GM18499 (cell line): ENCODE data around the gene ITPR1.

Source experiments
- ATAC-seq: cut with Tn5 transposase; IDR thresholded peaks from one replicate; pipeline ENCODE4 v1.9.1; 2021; ENCODE audit warnings: moderate number of reproducible peaks; ENCODE audit not compliant: insufficient read depth, unreplicated experiment

ITPR1 gene

DNA sequence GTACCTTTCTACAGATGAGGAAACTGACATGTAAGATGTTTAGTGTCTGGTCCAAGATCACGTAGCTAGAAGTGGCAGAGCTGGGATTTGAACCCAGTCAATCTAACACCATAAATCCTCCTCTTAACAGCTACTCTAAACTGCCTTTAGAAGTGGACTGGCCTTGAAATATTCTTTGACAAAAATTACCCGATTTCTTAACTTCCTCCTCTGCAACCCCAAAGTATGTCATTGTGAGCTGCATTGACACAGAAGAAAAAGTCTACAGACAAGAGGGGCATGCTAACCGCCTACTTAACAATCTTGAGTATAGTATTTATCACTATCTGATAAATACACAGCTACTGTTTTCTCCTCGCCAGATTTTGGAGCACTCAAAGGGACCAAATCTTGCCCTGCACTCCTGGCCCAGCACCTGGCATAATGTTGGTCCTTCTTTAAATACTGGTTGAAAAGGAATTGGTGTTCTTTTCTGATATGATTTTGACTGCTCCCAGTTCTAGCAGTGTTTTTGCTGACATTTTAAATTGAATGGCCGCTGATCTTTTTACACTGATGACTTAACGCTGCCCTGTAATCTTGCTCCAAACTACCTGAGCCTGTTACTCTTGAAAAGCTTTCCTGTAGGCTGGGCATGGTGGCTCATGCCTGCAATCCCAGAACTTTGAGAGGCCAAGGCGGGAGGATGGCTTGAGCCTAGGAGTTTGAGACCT, 36.9 kb downstream of the ITPR1 start:
- no peak for ATAC-seq

DNA sequence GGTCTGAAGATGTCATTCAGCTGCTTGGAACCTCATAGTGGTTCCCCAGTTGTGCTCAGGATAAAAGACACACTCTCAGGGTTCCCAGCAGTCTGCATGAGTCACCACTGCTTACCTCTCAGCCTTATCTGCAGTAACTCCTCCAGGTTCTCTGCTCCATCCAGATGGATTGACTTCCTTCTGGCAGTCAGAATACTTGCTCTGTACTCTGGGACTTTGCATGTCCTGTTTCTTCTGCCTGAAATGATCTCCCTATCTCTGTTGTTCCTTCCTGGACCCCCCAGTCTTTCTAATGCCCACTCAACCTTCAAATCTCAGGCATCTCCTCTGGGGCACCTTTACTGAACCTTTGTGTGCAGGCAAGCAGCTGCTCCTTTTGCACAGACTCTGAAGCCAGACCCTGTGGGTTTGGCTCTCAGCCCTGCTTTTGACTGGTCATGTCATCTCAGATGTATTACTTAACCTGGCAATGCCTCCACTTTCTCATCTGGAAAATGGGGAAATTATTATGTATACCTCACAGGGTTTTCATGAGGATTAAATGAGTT, 38.4 kb downstream of the ITPR1 start:
- ATAC-seq, result no peak

DNA sequence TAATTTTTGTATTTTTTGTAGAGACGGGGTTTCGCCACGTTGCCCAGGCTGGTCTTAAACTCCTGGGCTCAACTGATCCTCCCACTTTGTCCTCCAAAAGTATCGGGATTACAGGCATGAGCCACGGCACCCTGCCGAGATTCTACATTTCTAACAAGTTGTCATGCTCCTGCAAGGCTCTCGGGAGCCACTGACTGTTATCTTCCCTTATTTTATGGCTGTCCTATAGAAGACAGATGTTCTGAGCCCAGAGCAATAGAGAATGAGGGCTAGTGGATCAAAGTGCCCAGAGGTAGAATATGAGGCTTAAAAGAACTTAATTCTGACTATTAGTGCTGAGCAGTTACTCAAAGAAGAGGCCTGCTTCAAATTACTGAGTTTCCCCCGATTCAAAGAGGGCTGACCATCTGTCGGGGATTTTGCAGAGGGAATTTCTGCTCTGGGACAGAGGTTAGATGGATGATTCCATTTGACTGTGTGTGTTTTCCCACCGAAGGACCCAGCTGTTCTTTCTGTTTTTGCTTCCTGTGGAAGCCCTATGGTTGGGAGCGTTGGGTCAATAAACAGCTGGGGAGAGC, 39.5 kb downstream of the ITPR1 start:
- no peak for ATAC-seq

DNA sequence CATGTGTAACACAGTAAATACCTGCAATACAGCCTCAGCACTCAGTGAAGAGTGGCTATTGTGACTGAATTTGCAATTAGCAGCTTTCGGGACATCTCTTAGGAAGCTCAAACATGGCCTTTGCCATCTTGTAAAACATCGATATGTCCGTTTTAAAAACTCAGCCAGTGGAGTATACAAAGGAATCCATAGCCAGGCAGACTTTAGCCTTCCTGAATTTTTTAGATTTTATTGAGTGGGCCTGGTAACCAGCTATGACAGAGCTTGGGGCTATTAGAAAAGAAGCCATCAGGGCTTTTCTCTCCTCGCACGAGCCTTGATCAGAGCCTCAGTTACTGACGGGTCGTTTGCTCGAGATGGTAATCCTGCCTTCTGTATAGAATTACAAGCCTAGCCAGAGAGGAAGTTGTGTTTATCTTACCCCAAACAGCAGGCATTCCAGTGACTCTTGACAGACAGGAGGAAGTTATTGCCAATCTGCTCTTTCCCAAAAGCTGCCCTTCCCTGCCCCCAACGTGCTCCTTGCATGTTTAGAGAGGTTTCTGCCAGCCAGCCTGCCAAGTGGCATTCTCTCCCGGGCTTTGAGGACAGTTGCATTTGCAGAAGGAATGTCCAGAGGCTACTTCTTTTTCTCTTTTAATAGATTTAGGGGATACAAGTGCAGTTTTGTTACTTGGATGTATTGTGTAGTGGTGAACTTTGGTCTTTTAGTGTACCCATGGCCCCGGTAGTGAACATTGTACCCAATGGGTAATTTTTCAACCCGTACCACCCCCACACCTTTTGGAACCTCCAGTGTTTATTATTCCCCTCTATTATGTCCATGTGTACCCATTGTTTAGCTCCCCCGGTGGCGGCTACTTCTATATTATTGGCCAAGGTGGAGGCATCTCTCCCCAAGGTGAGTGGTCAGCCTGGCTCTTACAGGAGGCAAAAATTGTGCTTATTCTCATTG, 40.6 kb downstream of the ITPR1 start:
- no peak for ATAC-seq

DNA sequence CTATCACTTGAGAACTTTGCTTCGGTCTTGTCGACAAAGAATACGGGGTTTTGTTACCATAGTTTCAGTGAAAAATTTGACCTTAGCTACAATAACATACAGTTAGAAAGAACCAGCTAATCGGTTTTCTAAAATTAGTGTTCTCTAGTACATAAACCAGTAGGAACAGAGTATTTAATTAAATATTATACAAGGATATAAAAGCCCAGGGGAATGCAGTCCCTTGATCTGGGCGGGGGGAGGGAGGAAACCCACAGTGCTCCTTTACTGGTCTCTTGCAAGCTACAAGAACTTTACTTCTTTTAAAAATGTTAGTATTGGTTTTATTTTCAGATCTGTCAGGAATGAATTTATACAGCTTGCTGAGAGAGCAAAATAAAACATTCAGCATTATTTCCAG, 41.8 kb downstream of the ITPR1 start:
- no peak for ATAC-seq

DNA sequence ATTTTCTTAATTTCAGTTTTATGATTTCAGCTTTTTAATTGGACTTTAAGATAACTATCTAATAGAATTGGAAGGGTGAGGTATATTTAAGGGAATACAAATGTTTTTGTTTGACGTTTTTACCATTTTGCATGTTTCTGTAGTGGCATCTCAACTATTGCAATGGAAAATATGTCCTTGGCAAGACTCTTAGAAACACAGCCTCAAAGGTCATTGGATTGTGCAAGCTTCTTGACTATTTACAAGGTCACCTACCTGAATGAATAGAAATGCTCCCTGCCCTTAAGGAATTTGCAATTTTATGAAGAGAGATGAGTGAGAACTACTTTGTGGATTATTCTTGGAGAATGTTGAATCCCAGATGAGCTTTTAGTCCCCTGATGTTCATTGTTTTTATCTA, 43.1 kb downstream of the ITPR1 start:
- no peak for ATAC-seq

DNA sequence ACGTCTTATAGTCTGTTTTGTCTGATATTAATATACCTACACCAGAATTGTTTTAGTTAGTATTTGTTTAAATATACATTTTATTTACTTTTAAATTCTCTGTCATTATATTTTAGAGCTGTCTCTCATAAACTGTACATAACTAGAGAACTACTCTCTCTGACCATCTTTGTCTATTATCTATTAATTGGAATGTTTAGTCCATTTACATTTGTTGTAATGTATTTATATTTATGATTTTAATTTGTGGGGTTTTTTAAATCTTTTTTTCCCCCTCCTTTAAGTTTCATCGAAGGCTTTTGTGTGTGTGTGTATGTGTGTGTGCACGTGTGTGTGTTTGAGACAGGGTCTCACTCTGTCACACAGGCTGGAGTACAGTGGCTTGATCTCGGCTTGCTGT, 47.1 kb downstream of the ITPR1 start:
- no peak for ATAC-seq

DNA sequence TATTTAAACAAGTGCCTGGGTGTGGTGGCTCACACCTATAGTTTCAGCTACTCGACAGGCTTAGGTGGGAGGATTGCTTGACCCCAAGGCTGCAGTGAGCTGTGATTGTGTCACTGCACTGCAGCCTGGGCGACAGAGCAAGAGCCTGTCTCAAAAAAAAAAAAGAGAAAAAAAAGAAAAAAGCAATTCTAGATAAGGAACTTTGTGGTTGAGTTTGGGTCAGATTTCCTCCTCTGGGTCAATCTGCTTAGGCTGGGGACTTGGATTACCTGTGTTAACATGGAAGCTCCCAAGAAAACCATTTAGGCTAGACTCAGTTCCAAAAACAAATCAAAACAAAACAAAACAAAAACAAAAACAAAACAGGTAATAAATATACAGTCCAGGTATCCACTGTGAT, 50.0 kb downstream of the ITPR1 start:
- no peak for ATAC-seq

DNA sequence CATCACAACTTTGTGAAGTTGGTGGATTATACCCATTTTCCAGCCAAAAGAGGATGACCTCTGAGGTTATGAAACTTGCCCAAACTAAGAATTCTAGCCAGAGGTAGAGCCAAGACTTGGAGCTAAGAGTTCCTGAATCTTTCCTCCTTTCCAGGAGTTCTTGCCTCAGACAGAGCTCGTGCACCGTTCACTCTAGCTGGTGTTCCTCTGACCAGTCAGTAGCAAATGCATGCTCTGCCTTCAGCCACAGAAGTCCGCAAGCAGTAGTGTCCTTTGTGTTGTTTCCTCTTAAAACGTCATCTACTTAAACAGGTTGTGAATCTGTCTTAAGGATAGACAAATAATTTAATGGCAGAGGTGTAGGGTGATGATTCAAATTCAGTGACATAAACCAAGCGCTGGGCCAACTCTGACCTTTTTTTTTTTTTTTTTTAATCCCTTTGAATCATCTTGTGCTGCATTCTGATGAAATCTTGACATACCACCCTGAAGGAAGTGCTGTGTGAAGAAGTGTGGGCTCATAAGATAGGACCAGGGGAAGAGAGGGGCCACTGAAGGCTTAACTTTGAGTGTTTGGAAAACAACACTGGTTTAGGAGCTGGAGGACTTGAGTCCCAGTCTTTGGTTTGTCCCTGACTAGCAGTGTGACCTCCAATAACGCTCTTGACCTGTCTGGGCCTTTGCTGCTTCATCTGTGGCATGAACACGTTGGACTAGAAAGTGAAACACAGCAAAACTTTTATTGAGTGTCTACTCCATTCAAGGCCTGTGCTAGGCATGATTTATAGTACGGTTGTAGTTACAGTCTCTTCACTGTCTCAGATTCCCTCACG, 53.4 kb downstream of the ITPR1 start:
- ATAC-seq, result no peak

DNA sequence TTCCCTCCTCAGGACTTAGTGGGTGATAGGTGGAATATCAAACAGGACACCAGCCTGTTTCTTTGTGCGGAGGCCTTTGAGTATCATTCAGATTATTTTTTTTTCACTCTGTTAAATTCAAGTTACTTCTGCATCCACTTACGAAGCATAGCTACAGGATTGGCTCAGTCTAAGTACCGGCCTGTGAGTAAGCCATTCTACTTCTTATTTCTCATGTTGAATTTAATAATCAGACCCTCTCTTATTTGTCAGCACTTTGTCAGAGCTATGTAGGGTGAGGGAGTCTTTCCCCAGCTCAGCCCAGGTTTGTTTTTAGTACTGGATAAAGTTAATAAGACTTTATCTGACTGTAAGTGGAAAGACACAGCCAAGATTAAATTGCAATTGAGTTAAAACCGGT, 54.7 kb downstream of the ITPR1 start:
- no peak for ATAC-seq

DNA sequence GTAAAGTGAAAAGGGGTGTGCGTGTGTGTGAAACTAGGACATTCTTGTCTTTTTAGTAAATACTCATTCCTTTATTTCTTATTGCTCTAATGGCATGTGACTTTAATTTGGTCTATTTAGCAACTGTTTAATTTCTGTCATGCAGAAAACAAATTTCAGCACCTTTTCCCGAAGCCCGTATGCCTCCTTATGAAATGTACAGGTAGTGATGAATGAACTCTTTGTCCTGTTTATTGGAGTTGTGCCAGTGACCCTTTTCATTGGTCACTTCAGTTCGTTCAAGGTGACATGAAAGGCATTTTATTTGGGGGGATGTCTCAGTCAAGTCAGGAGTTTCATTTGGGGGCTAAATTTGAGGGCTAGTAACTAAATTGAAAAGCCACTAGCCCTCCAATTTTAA, 55.2 kb downstream of the ITPR1 start:
- no peak for ATAC-seq

DNA sequence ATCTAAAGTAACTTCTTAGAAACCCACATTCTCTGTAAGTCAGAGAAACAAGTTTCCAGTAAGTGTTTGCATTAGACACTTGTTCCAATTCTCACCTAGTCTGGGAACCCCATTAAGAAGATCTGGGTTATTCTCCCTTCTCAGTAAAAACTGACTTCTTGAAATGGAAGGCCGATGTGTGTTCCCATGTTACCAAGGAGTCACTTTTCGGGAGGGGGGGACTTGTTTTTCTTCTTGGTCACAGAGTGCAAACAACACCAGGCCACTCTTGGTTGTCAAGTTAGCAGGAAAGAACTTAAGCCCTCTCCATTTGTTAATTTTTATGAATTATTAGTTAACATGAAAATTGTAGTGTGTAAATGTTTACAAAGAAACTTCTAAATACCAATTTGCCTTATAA, 55.6 kb downstream of the ITPR1 start:
- ATAC-seq, result no peak

DNA sequence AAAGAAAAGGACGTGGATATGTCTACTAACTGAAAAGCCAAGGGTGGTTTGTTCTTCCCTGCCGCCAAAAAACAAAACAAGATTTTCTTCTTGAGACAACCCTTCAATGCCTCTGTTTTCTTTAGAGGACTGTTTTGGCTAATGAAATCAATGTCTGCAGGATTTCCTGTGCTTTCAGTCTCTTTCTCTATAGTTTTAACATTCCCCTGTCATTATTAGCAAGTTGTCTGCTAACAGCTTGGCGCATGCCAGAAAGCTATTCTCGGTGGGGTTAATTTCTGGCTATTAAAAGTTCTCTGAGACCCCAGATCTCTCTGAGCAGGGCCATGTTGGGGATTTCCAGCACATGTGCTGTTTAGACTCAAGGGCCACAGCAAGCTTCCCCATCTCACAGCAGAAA, 56.7 kb downstream of the ITPR1 start:
- no peak for ATAC-seq

DNA sequence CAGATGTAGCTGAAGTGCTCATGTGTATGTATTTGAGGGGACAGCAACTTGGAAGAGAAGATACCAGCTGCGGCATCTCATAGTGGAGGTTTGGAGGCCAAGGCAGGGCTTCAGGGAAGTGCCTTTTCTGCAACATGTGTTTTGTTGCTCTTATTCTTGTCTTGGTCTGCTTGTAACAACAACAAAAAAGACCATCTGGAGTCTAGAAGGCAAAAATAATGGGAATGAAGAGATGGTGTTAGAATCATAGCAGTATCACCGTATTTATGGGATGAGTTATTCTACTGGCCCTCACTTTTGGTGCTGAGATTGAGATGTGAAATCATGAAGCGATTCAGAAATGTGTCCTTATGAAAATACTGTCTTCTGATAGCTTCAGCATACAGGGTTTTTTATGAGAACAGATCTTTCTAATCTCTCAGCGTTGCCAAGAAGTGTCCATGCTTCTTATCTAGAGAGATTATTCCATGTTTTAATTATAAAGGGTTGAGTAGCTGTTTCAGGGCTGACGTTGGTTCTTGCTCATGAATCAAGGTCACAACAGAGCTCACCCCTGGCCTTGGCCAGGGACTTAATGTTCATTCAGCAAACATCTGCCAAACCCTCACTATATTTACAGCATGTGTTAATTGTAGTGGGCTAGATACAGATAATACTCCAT, 58.0 kb downstream of the ITPR1 start:
- ATAC-seq, result no peak

DNA sequence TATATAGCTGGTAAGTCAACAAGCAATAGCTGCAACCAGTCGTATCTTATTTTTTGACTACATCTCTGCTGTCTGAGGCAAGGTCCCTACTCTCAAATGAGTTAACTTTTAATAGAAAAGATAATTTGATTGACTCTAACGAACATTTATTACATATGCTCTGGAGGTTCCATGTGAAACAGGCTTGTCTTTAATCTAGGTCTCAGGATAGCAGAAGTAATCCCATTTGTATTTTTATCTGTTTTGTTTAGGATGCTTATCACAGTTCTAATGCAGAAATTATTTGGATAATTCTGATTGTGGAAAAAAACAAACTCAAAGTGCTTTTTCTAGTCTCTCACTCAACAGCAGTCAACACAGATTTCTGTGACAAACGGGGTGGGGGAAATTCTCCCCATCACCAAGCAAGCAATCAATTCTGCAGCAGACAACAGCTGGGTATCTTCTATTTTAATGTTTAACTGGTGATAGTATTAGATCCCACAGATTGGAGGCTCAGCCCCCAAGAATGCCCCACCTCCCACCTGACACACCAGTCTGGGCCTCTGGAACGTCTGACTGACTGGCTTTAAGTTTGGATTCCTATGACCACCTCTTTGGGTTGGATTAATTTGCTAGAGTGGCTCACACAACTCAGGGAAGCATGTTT, 58.8 kb downstream of the ITPR1 start:
- no peak for ATAC-seq

DNA sequence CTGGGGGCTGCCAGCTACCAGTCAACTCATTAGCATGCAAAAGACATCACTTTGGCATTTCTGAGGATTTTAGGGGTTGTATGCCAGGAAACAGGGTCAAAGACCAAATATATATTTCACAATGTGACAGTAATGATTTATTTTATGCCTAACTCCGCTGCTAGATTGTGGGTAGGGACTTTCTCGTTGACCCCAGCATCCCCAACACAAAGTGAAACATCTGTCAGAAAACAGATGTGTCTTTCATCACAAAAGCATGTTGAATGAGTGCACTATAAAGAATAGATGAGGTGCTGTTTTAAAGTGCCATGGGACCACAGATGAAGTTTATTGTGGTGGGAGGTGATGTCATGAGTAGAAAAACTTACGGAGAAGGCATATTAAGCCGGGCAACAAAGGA, 59.7 kb downstream of the ITPR1 start:
- no peak for ATAC-seq

DNA sequence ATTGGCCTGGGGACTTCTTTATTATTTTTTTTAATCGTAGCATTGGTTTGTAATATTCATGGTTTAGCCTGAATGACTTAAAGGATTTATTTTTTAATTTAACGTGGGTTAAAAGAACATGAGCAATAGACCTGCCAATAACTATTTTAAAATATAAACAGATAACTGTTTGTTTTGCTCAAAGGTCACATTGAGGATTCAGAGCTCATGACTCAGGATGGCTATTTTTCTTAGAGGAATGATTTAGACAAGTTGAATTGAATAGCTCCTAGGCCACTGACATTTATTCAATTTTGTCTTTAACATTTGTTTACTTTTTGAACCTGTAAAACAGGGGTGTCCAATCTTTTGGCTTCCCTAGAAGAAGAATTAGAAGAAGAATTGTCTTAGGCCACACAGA, 68.5 kb downstream of the ITPR1 start:
- ATAC-seq, result no peak

DNA sequence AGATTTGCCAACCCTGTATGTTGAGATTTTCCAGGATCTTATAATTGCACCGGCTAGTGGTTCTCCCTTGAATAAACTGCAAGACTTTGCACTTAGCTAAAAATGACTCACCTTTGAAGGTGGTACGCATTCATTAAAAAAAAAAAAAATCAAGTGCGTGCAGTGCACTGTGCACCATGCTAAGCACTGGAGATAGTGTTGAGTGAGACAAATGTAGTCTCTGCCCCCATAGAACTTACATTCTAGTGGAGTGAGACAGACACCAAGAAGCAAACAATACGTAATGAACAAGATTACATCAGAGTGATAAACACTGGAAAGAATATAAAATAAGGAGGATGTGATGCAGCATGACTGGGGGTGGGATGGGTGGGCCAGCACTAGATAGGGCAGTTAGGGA, 69.4 kb downstream of the ITPR1 start:
- ATAC-seq, result no peak

DNA sequence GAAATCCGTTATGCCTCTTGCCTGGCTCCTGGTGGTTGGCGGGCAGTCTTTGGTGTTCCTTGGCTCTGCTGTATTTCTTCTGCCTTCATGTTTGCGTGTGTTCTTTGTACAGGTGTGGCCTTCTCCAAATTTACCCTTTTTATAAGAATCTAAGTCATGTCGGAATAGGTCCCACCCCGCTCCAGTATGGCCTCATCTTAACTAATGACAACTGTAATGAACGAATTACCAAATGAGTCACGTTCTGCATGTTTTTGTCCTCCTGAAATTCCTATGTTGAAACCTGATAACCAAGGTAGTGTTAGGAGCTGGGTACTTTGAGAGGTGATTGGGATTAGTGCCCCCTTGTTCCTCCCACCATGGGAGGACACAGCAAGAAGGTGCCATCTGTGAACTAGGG, 71.1 kb downstream of the ITPR1 start:
- ATAC-seq, result no peak
